Stimulated activated CD4-positive, alpha-beta T cell treated with anti-CD3 and anti-CD28 coated beads, Interleukin-15, amount 100 ng/mL, for 24 hours (primary cell): ENCODE measurements around the gene MYBPC2.
"Not testable (repeated sequence)": the region's sequence is repeated elsewhere in the genome, so short reads cannot be mapped to it uniquely, and the experiment has no call there.

ENCODE experiments used
- DNase-seq: peaks from one replicate; pipeline ENCODE4 v3.0.0-alpha.2; 2020

Gene MYBPC2

DNA sequence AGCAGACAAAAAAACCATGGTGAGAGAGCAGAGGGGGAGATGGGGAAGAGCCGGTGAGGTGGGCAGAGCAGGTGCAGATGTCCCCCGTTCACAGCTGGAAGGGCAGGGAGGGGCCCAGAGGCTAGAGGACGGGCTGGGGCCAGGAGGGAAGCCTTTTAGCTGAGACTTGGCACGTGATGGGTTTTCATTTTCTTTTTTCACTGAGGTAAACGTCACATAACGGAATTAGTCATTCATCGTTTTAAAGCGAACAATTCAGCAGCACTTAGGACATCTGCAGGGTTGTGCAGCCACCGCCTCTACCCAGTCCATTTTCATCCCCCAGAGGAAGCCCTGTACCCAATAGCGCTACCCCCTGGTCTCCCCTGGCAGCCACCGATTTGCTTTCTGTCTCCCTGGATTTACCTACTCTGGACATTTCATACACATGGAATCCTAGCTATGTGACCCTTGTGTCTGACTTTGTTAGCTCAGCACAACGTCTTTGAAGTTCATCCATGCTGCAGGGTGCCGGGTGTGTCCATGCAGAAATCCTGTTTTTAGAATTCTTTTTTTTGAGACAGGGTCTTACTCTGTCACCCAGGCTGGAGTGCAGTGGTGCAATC is 27.6 kb downstream of the MYBPC2 start:
- DNase-seq, result peak; percentile 28

DNA sequence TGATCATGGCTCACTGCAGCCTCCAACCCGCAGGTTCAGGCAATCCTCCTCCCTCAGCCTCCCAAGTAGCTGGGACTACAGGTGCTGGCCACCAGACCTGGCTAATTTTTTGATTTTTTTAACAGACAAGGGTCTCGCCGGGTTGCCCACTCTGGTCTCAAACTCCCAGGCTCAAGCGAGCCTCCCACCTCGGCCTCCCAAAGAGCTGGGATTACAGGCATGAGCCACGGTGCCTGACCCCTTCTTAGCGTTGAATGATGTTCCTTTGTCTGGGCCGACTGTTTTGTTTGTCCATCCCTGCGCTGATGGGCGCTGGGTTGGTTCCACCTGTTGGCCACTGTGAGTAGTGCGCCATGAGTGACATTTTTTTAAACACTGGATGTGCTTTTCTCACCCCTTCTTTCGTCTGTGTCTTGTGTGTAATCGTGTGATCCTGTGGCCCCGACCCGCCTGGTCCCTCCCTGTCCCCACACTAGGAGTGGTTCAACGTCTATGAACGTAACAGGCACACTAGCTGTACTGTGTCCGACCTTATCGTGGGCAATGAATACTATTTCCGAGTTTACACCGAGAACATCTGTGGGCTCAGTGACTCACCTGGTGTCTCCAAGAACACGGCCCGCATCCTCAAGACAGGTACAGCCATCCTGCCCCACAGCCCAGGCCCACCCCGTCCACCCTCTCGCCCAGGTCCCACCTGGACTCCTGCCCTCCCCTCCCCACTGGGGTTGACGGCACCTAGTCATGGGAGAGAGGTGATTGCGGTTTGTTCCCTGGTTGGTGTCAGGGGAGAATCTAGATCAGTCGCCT is 28.6 kb downstream of the MYBPC2 start:
- DNase-seq, result peak; percentile 74

DNA sequence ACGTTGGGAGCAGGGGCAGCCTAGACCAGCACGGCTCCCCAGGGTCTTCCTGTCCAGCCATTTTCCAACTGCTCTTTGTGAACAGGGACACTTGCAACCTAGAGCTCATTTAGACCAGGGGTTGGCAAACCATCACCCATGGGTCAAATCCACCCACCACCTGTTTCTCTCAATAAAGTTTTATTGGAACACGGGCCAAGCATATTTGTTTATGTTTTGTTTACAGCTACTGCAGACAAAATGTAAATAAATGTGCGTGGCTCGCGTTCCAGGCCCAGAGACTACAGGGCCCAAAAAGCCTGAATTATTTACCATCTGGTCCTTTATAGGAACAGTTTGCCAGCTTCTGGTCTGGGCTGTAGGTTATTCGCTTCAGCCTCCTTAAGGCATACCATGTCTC is 30.3 kb downstream of the MYBPC2 start:
- no peak for DNase-seq

- no peak for DNase-seq
These were observed 31.7 kb downstream of the MYBPC2 start for GRCh38 chr19:50464348-50464747.

DNA sequence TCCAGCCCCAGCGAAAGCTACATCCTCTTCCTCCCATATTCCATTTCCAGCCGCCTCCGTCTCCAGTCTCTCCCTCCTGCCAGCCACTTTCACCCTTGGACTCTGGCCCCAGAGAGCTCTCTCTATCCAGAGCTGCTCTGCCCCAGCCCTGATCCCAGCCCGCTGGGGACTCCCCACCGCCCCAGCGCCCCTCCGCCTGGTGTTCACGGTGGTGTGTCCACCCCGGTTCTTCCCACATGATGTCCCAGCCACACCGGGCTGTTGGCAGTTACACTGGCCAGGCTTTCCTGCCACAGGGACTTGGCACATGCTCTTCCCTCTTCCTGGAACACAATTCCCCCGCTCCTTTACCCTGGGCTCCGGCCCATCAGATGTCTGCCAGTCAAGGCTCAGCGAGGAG is 32.3 kb downstream of the MYBPC2 start:
- DNase-seq, result no peak

- DNase-seq, result no peak
These were observed 33.5 kb downstream of the MYBPC2 start for GRCh38 chr19:50465986-50466705.

DNA sequence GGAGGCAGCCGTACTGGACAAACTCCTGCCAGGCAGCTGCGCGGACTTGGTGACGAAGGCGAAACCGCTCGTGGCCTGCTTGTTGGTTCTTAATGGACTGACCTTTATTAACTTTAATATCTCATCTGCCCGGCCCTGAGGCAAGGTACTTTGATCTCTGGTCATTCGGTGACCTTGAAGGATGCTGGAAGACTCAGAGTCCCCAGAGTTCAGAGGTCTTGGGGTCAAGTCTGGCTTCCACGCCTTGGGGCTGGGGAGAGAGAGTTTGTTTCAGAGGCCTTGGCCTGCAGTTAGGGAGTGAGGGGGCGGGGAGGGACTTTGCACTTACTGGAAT is 34.0 kb downstream of the MYBPC2 start:
- DNase-seq, result no peak

DNA sequence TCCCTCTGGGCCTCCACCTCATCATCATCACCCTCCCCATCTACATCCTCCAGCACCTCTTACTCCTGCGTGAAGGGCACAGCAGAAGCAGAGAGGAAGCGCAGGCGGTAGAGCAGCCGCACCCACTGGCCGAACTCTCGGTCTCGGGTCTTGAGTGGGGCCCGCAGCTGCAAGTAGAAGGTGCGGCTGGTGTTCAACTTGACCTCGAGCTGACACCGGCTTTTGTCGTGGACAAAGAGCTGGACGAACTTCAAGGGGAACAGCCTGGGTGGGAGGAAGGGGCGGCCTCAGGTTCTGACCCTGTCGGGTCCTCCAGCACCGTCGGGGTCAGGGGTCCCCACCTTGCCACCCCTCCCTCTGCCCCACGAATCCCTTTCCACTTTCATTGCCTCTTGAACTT is 34.9 kb downstream of the MYBPC2 start:
- no peak for DNase-seq

GRCh38 chr19:50468818-50469217 is 36.1 kb downstream of the MYBPC2 start:
- DNase-seq, result no peak

DNA sequence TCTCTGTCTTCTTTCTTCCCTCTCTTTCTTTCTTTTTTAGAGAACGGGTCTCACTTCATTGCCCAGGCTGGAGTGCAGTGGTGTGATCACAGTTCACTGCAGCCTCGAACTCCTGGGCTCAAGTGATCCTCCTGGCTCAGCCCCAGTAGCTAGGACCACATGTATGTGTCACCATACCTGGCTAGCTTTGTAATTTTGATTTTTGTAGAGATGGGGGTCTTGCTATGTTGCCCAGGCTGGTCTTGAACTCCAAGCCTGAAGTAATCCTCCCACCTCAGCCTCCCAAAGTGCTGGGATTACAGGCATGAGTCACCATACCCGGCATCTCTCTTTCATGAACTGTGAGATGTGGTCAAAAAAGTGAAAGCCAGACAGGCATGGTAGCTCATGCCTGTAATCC is 40.6 kb downstream of the MYBPC2 start:
- DNase-seq, result not testable (repeated sequence)

DNA sequence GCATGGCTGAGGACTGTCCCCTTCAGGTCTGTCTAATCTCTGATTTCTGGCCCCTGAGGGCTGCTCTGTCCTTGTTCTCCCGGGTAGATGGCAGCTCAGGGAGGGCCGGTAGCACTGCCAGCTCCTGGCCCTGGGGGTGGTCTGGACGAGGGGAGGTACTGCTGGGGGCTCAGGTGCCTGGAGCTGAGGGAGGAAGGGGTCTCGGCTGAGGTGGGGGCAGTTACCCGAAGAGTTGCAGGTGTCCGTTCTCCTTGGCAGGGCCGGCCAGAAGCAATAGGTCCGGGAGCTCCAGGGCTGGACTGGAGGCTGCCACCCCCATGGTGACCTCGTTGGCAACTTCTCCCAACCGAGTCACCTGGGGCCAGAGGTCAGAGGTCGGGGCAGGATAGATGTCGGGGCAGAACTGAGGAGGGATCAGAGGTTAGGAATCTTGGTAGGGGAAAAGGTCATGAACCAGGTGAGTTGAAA is 42.4 kb downstream of the MYBPC2 start:
- no peak for DNase-seq

DNA sequence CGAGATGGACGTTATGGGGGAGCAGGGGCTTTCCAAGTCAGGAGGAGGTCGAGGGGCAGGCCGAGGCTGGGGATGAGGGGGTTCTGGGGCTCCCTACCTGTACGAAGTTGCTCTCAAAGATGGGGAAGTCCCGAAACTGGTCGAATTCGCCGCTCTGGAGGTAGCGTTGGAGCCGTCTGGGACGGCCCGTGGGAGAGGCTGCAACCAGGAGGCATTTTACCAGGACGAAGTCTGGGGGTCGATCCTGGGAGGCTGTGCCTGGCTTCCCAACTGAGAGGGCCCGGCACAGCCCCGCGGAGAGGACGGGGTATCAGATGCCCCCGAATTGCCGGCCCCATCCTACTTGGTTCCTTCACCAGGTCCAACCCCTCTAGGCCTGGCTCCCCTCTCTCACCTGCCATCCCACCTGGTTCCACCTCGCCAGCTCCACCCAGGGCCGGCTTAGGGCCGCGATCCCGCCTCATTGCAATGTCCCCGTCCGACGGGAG is 43.1 kb downstream of the MYBPC2 start:
- DNase-seq, result no peak

DNA sequence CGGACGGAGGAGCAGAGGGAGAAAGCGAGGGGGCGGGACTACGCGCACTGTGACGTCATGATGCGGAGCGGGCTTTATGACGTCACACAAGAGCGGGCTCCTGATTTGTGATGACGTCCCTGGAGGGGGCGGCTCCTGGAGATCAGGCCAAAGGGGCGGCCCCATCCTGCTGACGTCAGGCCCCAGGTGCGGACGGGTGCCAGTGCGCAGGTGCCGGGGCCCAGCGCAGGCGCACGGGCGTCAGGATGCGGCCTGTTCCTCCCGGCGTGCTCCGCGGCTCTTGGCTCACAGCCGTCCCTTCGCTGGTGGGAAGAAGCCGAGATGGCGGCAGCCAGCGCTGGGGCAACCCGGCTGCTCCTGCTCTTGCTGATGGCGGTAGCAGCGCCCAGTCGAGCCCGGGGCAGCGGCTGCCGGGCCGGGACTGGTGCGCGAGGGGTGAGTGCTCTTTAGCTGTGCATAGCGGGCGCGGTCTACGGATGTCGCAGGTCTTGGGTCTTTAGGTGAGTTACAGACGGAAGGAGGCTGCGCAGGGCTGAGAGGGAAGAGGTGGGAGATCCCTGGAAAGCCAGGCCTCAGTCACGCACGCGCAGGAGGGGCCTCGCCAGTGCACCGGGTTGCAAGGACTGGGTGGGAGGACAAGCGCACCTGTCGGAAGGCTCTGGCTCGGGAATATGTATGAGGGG is 43.7 kb downstream of the MYBPC2 start, which contains the start of the genes EMC10 and GARIN5A:
EMC10 (plus strand) TSS at position 284 of the 683 bp plus-strand sequence; CDS start at position 322, 38 bp downstream.
GARIN5A (minus strand) TSS at position 625 of the 683 bp plus-strand sequence; CDS start at position 165, 460 bp downstream.
- peak; percentile 96 for DNase-seq

- no peak for DNase-seq
These were observed 44.2 kb downstream of the MYBPC2 start for GRCh38 chr19:50476907-50477238.

DNA sequence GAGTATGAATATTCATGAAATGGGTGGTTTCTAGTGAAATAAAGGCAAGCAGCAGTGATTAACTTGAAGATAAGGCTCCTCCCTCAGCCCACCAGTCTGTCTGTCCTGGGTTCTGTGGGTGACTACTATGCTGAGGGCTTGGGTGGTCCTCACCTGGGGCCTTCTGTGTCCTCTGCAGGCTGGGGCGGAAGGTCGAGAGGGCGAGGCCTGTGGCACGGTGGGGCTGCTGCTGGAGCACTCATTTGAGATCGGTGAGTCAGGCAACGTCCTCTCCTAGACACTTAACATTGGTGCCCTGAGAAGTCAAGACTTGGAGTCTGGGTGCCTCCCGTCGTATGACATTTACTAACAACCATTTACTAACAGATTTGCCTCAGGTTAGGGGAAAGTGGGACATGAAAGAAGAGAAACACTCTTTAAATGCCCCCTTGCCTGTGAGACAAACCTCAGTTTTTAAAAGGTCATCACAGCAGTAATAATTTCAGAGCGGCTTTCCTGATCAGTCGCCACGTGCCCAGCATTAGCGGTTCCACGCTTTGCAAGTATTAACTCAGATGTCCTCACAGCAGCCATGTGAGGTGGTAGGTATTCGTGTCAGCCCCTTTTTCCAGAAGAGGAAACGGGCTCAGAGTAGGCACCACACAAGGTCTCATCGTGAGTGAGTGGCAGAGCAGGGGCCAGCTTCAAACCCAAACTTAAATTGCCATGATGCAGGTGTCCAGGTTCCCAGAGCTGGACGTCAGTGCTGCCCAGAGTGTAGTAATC is 45.2 kb downstream of the MYBPC2 start:
- DNase-seq, result no peak

- DNase-seq, result peak; percentile 42
These were observed 46.4 kb downstream of the MYBPC2 start for GRCh38 chr19:50478901-50479715.

GRCh38 chr19:50479761-50480251 is 47.1 kb downstream of the MYBPC2 start:
- no peak for DNase-seq

- DNase-seq, result no peak
These were observed 47.8 kb downstream of the MYBPC2 start for GRCh38 chr19:50480281-50481111.

- no peak for DNase-seq
These were observed 48.9 kb downstream of the MYBPC2 start for GRCh38 chr19:50481351-50482149.
